H1 (cell line): ENCODE measurements around the gene CACNA1E. TPM values are rescaled to one million over a fixed set of nuclear protein-coding genes. Genes with fewer than 3 reads are reported as not detected.

Source experiments
- CTCF ChIA-PET: fragments of 300-600 bp; sonication (Branson Sonifier 250); formaldehyde crosslinking; loops from one replicate; lab custom pipeline; 2021; ENCODE audit not compliant: partially characterized antibody; lab: Charles Lee
- POLR2A ChIA-PET: fragments of 300-600 bp; sonication (Branson Sonifier 250); formaldehyde crosslinking; loops from one replicate; lab custom pipeline; 2021; ENCODE audit warnings: inconsistent platforms; ENCODE audit not compliant: partially characterized antibody; lab: Charles Lee
- DNase-seq, 2 experiments: peaks; one replicate each; pipeline versions ENCODE4 v3.0.0 to v3.0.0-alpha.2; 2010 to 2022; ENCODE audit warnings: low spot score in 2 of 2, low read depth in 1 of 2, mixed read lengths in 1 of 2
- FAIRE-seq: peaks from 2 replicates; lab custom pipeline; 2011; peaks lifted over from hg19 to GRCh38; lab: Jason Lieb, UNC
- H2AFZ ChIP-seq: 2 replicates; pipeline ENCODE4 v1.8.1; 2012; ENCODE audit warnings: low read length, inconsistent platforms
- H2AK5ac ChIP-seq: 2 replicates; pipeline ENCODE4 v1.6.1; 2013; ENCODE audit warnings: low read depth, low read length
- H2BK120ac ChIP-seq: replicated peaks from 2 replicates; pipeline ENCODE3; 2013; ENCODE audit warnings: low read depth, low read length, inconsistent platforms
- H2BK12ac ChIP-seq: 2 replicates; pipeline ENCODE4 v1.6.1; 2013; ENCODE audit warnings: low read depth, low read length
- H2BK15ac ChIP-seq: 2 replicates; pipeline ENCODE4 v1.6.1; 2013; ENCODE audit warnings: low read length
- H2BK20ac ChIP-seq: 2 replicates; pipeline ENCODE4 v1.6.1; 2013; ENCODE audit warnings: low read length
- H2BK5ac ChIP-seq: 2 replicates; pipeline ENCODE4 v1.6.1; 2013; ENCODE audit warnings: low read depth, low read length
- H3K14ac ChIP-seq: 2 replicates; pipeline ENCODE4 v1.6.1; 2013; ENCODE audit warnings: inconsistent platforms; ENCODE audit not compliant: insufficient read length
- H3K18ac ChIP-seq: 2 replicates; pipeline ENCODE4 v1.6.1; 2013; ENCODE audit warnings: low read length; ENCODE audit errors: extremely low read depth
- H3K23ac ChIP-seq: 2 replicates; pipeline ENCODE4 v1.6.1; 2013; ENCODE audit warnings: inconsistent platforms; ENCODE audit not compliant: insufficient read length
- H3K23me2 ChIP-seq: 2 replicates; pipeline ENCODE4 v1.6.1; 2013; ENCODE audit warnings: low read depth, low read length
- H3K27ac ChIP-seq: 2 replicates; pipeline ENCODE4 v1.6.1; 2011; ENCODE audit warnings: low read depth, low read length, inconsistent platforms
- H3K27me3 ChIP-seq, 4 experiments: replicated peaks in 1 of 4; 1 replicate in 1 of 4; 2 replicates in 3 of 4; pipeline versions ENCODE4 v1.6.1 to v1.8.1; 2011 to 2013; ENCODE audit warnings: low read length in 3 of 4, mild to moderate bottlenecking in 3 of 4, inconsistent platforms in 2 of 4, mixed read lengths in 2 of 4, moderate library complexity in 1 of 4; ENCODE audit not compliant: control insufficient read depth in 3 of 4, insufficient read depth in 3 of 4; ENCODE audit errors: extremely low read depth in 1 of 4
- H3K36me3 ChIP-seq, 4 experiments: 2 replicates each; pipeline versions ENCODE4 v1.6.1 to v1.8.1; 2011 to 2013; ENCODE audit warnings: mild to moderate bottlenecking in 4 of 4, low read length in 3 of 4, moderate library complexity in 2 of 4, control low read depth in 1 of 4, inconsistent platforms in 1 of 4; ENCODE audit not compliant: insufficient read depth in 4 of 4, control insufficient read depth in 2 of 4
- H3K4ac ChIP-seq: replicated peaks from 2 replicates; pipeline ENCODE3; 2013; ENCODE audit warnings: low read length, low read depth, mixed read lengths, inconsistent platforms; ENCODE audit not compliant: insufficient read length
- H3K4me1 ChIP-seq, 4 experiments: replicated peaks in 1 of 4; 1 replicate in 1 of 4; 2 replicates in 3 of 4; pipeline versions ENCODE4 v1.6.1 to v1.8.1; 2011 to 2013; ENCODE audit warnings: low read length in 3 of 4, inconsistent platforms in 2 of 4, mixed read lengths in 1 of 4; ENCODE audit not compliant: insufficient read depth in 4 of 4, control insufficient read depth in 3 of 4
- H3K4me2 ChIP-seq, 2 experiments: 2 replicates each; pipeline versions ENCODE4 v1.6.1 to v1.8.1; 2011 to 2013; ENCODE audit warnings: low read depth in 2 of 2, low read length in 2 of 2, control low read depth in 1 of 2, inconsistent platforms in 1 of 2, mild to moderate bottlenecking in 1 of 2; ENCODE audit not compliant: insufficient read depth in 1 of 2
- H3K4me3 ChIP-seq, 4 experiments: fragments of 200-600, 300-600 bp in 1 of 4; sonication (generic), shearing (Covaris generic), sonication (Bioruptor Twin) in 1 of 4; 2 replicates each; pipeline versions ENCODE4 v1.5.1 to v1.8.1; 2011 to 2016; ENCODE audit warnings: low read length in 4 of 4, low read depth in 3 of 4, control low read depth in 2 of 4, inconsistent platforms in 2 of 4, mild to moderate bottlenecking in 2 of 4, mixed read lengths in 1 of 4, moderate library complexity in 1 of 4; ENCODE audit not compliant: insufficient read depth in 2 of 4; ENCODE audit errors: extremely low read depth in 1 of 4
- H3K56ac ChIP-seq: replicated peaks from 2 replicates; pipeline ENCODE3; 2013; ENCODE audit warnings: low read depth, mild to moderate bottlenecking, mixed read lengths, low read length, inconsistent platforms; ENCODE audit not compliant: insufficient read length
- H3K79me1 ChIP-seq: 2 replicates; pipeline ENCODE4 v1.6.1; 2013; ENCODE audit warnings: low read depth, low read length, control low read depth
- H3K79me2 ChIP-seq, 2 experiments: 2 replicates each; pipeline versions ENCODE4 v1.6.1 to v1.8.1; 2012 to 2013; ENCODE audit warnings: low read length in 2 of 2, mild to moderate bottlenecking in 2 of 2, inconsistent platforms in 1 of 2; ENCODE audit not compliant: insufficient read depth in 2 of 2, control insufficient read depth in 1 of 2
- H3K9ac ChIP-seq, 4 experiments: replicated peaks in 1 of 4; 1 replicate in 1 of 4; 2 replicates in 3 of 4; pipeline versions ENCODE4 v1.6.1 to v1.8.1; 2011 to 2013; ENCODE audit warnings: low read depth in 3 of 4, low read length in 3 of 4, control low read depth in 2 of 4, mild to moderate bottlenecking in 2 of 4, moderate library complexity in 2 of 4, inconsistent platforms in 1 of 4; ENCODE audit errors: extremely low read depth in 1 of 4
- H3K9me3 ChIP-seq, 2 experiments: 2 replicates each; pipeline versions ENCODE4 v1.6.1 to v1.8.1; 2012 to 2013; ENCODE audit warnings: mild to moderate bottlenecking in 2 of 2, moderate library complexity in 2 of 2, control low read depth in 1 of 2, inconsistent platforms in 1 of 2, low read depth in 1 of 2, low read length in 1 of 2, mixed read lengths in 1 of 2; ENCODE audit not compliant: insufficient read depth in 2 of 2
- H4K20me1 ChIP-seq, 2 experiments: replicated peaks in 1 of 2; 2 replicates each; pipeline versions ENCODE3 to v1.8.1; 2011 to 2013; ENCODE audit warnings: inconsistent platforms in 2 of 2, low read length in 2 of 2, mild to moderate bottlenecking in 1 of 2; ENCODE audit not compliant: insufficient read depth in 2 of 2, control insufficient read depth in 1 of 2
- H4K5ac ChIP-seq: 2 replicates; pipeline ENCODE4 v1.6.1; 2013; ENCODE audit warnings: low read length, low read depth, mixed read lengths, inconsistent platforms; ENCODE audit not compliant: insufficient read length
- H4K8ac ChIP-seq: 2 replicates; pipeline ENCODE4 v1.8.0; 2013; ENCODE audit warnings: mild to moderate bottlenecking, moderate library complexity, low read length, inconsistent platforms; ENCODE audit not compliant: insufficient read depth; ENCODE audit errors: extremely low read depth
- H4K91ac ChIP-seq: replicated peaks from 2 replicates; pipeline ENCODE3; 2013; ENCODE audit warnings: low read length, mixed read lengths, inconsistent platforms; ENCODE audit not compliant: insufficient read length
- WGBS, 2 experiments: shearing (Covaris generic) in 1 of 2; methylation state at CpG; one replicate each; pipeline versions ENCODE4 v1.1.6 to v1.1.7; 2013 to 2015; ENCODE audit warnings: low lambda C conversion rate in 2 of 2, mixed read lengths in 2 of 2, inconsistent platforms in 1 of 2, low coverage in 1 of 2, missing lambda C conversion rate in 1 of 2; ENCODE audit not compliant: insufficient replicate concordance in 2 of 2, insufficient coverage in 1 of 2, insufficient read length in 1 of 2; ENCODE audit errors: extremely low coverage in 1 of 2, missing lambda C conversion rate in 1 of 2; 5-methylcytosine and 5-hydroxymethylcytosine counted together
- polyA plus RNA-seq, 7 experiments: library from polyadenylated mRNA; depleted of rRNA in 3 of 7; stranded (reverse) in 5 of 7; unstranded in 2 of 7; fragments of >200 nt in 5 of 7; fragments of 200-250 nt in 2 of 7; gene quantifications; 1 replicate in 5 of 7; 2 replicates in 1 of 7; 4 replicates in 1 of 7; pipeline versions ENCODE4 v1.2.1 to v1.2.3, GENCODE V29; 2011 to 2013; ENCODE audit warnings: missing spikeins in 2 of 7, mixed read lengths in 2 of 7
- total RNA-seq: library from RNA; stranded (reverse); fragmentation: NEBNext Ultra II Directional; extraction: Animal tissue kit (Norgen Biotek cat#: 25700); gene quantifications from 2 replicates; pipeline ENCODE4 v1.2.1, GENCODE V29; 2021

Gene CACNA1E
- total and polyA plus RNA-seq, 2 of the 8 experiments (the other 6 are each of a cell fraction or from before 2014, with no cell fraction given), result 0.98 to 1.3 TPM

- Histone ChIP-seq H4K20me1 (no peaks in the 10 kb centered on the region), H4K5ac (no peak overlapping the region), H2BK15ac (0 out of 2 replicates have a peak overlapping the region, but pooled peaks have one; percentile 54), H3K23ac (no peak overlapping the region), H2AK5ac (no peak overlapping the region), H2BK20ac (no peak overlapping the region), H3K9ac (no peak overlapping the region), H2BK12ac (no peak overlapping the region), H2BK120ac (no peak overlapping the region), H2AFZ (no peak overlapping the region), H3K56ac (no peak overlapping the region), H2BK5ac (no peak overlapping the region), H3K23me2 (0 out of 2 replicates have a peak, but pooled peaks cover 2% of the 10 kb centered on the region), H3K4ac (no peak overlapping the region), H3K18ac (no peak overlapping the region), H4K8ac (no peak overlapping the region), H3K27ac (no peak overlapping the region), H3K4me2 (no peak overlapping the region), H3K14ac (no peak overlapping the region), H3K4me3 (no peak overlapping the region), H3K27me3 (peaks cover 0 to 1% (median 0%) of the 10 kb centered on the region in 4 experiments; a peak in 1 of 7 replicates), H3K79me2 (no peaks in the 10 kb centered on the region), H3K9me3 (no peaks in the 10 kb centered on the region), H3K79me1 (no peaks in the 10 kb centered on the region), H4K91ac (no peak overlapping the region), H3K4me1 (no peaks in the 10 kb centered on the region; a peak in 1 of 7 replicates), H3K36me3 (no peaks in the 10 kb centered on the region)
- ChIA-PET CTCF (interaction anchor here (0.7 to 3.2 kb wide), 16 partner anchors 11 to 433 kb away, joined by 3 to 32 read pairs (median 4); partner anchors contain the start of gene CACNA1E), POLR2A (no interaction called here)
- FAIRE-seq (no peak), DNase-seq (no peak)
- WGBS, 2 experiments, result 87% methylated on average over 6 of the region's 6 CpGs; no CpG with 5 or more reads in 1 of the 2 experiments
Measured at GRCh38 chr1:181503171-181503810, 20.0 kb downstream of the CACNA1E start.
